Measurements from ENCODE around the gene FLT1.

FLT1 gene, protein sequence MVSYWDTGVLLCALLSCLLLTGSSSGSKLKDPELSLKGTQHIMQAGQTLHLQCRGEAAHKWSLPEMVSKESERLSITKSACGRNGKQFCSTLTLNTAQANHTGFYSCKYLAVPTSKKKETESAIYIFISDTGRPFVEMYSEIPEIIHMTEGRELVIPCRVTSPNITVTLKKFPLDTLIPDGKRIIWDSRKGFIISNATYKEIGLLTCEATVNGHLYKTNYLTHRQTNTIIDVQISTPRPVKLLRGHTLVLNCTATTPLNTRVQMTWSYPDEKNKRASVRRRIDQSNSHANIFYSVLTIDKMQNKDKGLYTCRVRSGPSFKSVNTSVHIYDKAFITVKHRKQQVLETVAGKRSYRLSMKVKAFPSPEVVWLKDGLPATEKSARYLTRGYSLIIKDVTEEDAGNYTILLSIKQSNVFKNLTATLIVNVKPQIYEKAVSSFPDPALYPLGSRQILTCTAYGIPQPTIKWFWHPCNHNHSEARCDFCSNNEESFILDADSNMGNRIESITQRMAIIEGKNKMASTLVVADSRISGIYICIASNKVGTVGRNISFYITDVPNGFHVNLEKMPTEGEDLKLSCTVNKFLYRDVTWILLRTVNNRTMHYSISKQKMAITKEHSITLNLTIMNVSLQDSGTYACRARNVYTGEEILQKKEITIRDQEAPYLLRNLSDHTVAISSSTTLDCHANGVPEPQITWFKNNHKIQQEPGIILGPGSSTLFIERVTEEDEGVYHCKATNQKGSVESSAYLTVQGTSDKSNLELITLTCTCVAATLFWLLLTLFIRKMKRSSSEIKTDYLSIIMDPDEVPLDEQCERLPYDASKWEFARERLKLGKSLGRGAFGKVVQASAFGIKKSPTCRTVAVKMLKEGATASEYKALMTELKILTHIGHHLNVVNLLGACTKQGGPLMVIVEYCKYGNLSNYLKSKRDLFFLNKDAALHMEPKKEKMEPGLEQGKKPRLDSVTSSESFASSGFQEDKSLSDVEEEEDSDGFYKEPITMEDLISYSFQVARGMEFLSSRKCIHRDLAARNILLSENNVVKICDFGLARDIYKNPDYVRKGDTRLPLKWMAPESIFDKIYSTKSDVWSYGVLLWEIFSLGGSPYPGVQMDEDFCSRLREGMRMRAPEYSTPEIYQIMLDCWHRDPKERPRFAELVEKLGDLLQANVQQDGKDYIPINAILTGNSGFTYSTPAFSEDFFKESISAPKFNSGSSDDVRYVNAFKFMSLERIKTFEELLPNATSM (N-terminal part only)

DNA sequence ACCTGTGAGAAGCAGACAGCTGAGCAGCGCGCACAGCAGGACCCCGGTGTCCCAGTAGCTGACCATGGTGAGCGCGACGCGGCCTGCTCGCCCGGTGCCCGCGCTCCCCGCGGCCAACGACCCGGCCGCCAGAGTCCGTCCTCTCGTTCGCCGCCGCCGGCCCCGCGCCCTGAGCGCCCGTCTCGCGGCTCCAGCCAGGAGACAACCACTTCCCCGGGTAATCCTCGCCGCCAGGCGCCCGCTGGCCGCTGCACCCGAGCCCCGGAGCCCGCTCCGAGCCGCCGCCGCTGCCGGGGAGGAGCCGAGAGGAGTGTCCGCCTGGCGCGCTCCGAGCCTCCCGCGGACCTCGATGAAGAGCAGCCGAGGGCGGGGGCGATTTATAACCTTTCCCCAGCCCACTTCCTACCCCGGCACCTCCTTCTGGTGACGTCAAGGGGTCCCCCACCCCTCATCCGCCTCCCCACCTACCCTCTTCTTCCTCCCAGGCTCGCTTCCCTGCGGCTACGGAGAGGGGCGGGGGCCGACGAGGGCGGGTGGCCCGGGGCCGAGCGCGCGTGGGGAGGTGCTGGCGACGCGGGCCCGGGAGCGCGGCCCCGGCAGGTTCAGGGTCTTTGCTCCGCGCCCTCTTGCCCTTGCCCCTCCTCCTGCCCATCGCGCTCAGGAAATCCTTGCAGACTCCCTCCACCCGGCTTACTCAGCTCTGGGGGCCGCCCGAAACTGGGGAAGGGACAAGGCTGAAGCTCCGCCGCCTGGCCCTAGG, at the start of gene FLT1:
Gene FLT1, minus strand, starts transcription at position 351 of the 760 bp plus-strand sequence. Its CDS starts 285 bp downstream, at position 66.
- TF ChIP-seq JUND (IDR thresholded peaks at IDR 0.05; ENCODE audit: low read depth) = no peak
- DNase-seq (ENCODE audit: low read depth in 1 of 2, low spot score in 1 of 2) = peak; percentile 24 to 33
- in situ Hi-C loops (cut with HindIII; ENCODE audit: low pct_unique_long_range_greater_than_20kb, low sequenced_read_pairs) = no loop called here

DNA sequence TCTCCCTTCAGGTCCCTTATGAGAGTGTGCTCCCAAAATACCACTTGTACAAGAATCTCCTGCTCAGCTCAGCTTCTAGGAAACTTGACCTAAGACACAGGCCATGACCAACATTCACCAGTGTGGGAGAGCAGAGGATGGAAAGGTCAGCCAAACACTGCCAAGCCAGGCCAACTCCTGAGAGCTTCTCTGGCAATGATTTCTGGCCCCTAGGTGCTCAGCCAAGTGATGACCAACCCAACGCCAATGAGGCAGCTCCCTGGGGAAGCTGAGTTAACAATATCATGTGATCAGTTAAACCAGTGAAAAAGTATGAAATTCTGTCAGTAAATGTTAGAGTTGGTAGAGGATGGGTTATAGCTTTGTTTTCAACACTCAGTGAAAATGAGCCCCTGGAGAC, 49.1 kb upstream of the FLT1 start:
- TF ChIP-seq JUND (IDR thresholded peaks at IDR 0.05; ENCODE audit: low read depth) = no peak
- no peak for DNase-seq (ENCODE audit: low read depth in 1 of 2, low spot score in 1 of 2)
- in situ Hi-C loops (cut with HindIII; ENCODE audit: low pct_unique_long_range_greater_than_20kb, low sequenced_read_pairs) = no loop called here

DNA sequence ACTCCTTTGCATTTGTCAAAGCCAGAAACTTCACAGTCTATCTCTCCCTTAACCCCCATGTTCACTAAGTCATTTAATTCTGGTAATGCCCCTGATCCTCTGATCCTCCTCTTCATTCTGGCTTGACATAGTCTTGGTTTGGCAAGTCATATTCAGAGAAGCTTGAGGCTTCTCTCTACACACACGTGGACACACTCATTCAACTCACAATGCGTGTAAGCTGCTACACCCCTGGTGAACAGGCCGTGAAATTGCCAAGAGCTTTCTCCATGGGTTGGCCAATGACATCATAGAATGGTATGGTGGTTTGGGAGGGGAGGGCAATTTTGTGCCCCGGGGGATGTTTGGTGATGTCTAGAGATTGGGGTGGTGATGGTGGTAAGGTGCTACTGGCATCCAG, 47.9 kb upstream of the FLT1 start:
- no peak for TF ChIP-seq JUND (IDR thresholded peaks at IDR 0.05; ENCODE audit: low read depth)
- no peak for DNase-seq (ENCODE audit: low read depth in 1 of 2, low spot score in 1 of 2)
- in situ Hi-C loops (cut with HindIII; ENCODE audit: low pct_unique_long_range_greater_than_20kb, low sequenced_read_pairs) = no loop called here

DNA sequence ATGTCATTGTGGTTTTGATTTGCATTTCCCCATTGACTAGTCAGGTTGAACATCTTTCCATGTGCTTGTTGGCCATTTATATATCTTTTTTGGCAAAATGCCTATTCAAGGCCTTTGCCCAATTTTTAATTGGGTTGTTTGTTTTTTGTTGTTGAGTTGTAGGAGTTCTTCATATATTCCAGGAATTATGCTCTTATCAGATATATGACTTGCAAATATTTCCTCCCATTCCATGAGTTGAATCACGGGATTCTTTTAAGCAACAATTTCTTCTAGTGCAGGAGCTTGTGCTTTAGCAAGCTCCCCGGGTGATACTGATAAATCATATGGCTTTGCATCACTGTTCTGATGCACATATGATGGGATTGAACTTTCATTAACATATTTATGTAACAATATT, 47.0 kb upstream of the FLT1 start:
- no peak for DNase-seq (ENCODE audit: low read depth in 1 of 2, low spot score in 1 of 2)
- in situ Hi-C loops (cut with HindIII; ENCODE audit: low pct_unique_long_range_greater_than_20kb, low sequenced_read_pairs) = no loop called here
- TF ChIP-seq JUND (IDR thresholded peaks at IDR 0.05; ENCODE audit: low read depth) = no peak

DNA sequence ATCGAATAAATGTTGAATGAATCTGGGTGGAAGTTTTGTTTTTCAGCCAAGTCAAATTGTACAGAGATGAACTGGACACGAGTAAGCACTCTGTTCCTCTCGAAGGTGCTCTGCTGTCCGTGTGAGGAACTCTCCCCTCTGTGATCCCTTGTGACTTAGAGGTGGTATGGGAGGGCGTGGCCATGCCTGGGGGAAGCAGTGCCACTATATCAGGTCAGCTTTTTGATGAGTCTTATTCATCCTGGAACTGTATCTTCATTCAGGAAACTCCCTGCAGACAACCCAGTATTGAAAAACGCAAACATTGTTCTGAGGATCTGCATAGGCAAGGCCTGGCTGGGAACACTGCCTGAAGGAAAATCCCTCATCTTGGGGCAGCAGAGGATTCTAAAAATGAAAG, 45.7 kb upstream of the FLT1 start:
- in situ Hi-C loops (cut with HindIII; ENCODE audit: low pct_unique_long_range_greater_than_20kb, low sequenced_read_pairs) = no loop called here
- no peak for DNase-seq (ENCODE audit: low read depth in 1 of 2, low spot score in 1 of 2)

DNA sequence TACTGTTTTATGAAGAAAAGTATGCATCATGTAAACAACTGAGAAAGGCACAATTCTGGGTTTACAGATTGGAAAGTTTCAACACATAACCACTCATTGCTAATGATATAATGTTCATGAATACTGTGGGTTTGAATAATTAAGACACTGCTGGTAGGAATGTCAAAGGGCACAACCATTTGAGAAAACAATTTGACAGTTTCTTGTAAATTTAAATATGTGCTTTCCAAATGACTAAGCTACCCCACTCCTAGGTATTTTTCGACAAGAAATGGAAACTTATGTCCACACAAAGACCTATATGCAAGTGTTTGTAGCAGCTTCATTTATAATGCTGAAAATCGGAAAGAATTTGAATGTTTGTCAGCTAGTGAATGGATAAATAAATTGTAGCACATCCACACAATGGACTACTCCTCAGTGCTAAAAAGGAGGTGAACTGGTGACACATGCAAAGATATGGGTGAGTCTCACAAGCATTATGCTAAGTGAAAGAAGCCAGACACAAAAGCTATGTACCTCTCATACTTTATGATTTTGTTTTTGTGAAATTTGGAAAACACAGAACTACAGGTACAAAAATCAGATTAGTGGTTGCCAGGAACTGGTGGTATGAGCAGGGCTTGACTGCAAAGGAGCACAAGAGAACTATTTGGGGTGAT, 44.8 kb upstream of the FLT1 start:
- in situ Hi-C loops (cut with HindIII; ENCODE audit: low pct_unique_long_range_greater_than_20kb, low sequenced_read_pairs) = no loop called here
- TF ChIP-seq JUND (IDR thresholded peaks at IDR 0.05; ENCODE audit: low read depth) = no peak
- no peak for DNase-seq (ENCODE audit: low read depth in 1 of 2, low spot score in 1 of 2)

More for the DNA sequence above, 45.7 kb upstream of the FLT1 start:
- no peak for TF ChIP-seq JUND (IDR thresholded peaks at IDR 0.05; ENCODE audit: low read depth)

DNA sequence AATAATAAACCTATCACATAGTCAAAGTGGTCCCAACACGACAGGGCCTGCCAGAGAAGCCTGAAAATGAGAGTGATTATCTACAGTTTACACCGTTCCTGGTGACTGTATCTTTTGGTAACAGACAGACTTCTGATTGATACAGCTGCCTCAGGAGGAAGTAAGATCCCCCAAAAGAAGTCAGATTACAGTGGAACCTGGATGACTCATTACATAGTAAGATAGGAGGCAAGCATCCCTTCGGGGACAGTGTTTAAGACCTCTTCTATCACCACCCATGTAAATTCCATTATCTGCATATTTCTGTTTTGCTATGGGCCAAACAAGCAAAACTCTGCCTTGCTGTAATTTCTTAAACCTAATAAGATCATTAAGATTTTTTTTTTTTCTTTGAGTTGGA, 44.0 kb upstream of the FLT1 start:
- in situ Hi-C loops (cut with HindIII; ENCODE audit: low pct_unique_long_range_greater_than_20kb, low sequenced_read_pairs) = no loop called here
- DNase-seq (ENCODE audit: low read depth in 1 of 2, low spot score in 1 of 2) = no peak
- no peak for TF ChIP-seq JUND (IDR thresholded peaks at IDR 0.05; ENCODE audit: low read depth)

DNA sequence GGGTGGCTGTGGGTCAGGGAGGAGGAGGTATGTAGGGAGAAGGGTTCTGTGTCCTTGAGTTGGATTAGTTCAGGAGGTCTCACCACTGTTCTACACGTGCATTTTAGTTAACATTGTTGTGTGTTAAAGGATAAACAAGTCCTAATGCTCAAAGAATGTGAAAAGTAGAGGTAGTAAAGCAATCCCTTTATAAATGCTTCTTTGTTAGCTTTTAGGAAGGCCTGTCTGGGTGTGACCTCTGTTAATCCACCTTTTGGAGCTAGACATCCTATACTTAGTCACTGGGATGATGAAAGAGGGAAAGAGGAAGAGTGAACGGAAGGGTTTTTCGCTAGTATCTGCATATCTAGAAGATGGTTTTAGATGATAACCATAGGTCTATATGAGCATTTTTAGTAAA, 42.2 kb upstream of the FLT1 start:
- in situ Hi-C loops (cut with HindIII; ENCODE audit: low pct_unique_long_range_greater_than_20kb, low sequenced_read_pairs) = no loop called here
- no peak for DNase-seq (ENCODE audit: low read depth in 1 of 2, low spot score in 1 of 2)
- TF ChIP-seq JUND (IDR thresholded peaks at IDR 0.05; ENCODE audit: low read depth) = no peak

DNA sequence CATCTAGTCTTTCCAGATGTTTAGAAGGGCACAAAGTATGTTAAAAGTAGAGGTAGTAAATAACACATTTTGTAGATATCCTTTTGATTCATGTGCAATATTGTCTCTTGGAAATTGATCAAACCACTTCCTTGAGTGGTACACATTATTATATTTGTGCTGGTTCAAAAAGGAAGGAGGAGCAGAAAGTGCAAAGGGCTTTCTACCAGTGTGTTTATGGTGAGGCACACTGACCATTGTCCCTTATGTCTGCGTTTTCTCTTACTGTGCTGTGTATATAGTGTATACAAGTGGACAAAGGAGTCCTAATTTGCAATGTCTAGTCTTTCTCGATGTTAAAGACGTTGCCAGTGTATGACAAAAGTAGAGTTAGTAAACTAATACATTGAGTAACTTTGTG, 41.4 kb upstream of the FLT1 start:
- in situ Hi-C loops (cut with HindIII; ENCODE audit: low pct_unique_long_range_greater_than_20kb, low sequenced_read_pairs) = no loop called here
- no peak for TF ChIP-seq JUND (IDR thresholded peaks at IDR 0.05; ENCODE audit: low read depth)
- no peak for DNase-seq (ENCODE audit: low read depth in 1 of 2, low spot score in 1 of 2)

DNA sequence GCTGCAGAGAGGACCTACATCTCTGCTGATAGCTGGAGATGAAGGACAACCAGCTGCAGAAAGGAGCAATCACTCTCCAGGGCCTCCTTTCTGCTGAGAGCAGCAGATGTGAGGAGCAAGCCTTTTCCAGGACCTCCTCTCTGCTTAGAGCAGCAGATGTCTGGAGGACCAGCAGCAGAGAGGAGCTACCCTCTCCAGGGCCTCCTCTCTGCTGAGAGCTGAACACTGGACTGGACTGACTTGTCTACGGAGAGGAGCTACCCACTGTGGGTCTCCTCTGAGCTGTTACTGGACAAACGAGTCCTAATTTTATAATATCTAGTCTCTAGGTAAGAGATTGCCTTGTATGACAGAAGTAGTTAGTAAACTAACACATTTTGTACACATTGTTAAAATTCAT, 40.8 kb upstream of the FLT1 start:
- in situ Hi-C loops (cut with HindIII; ENCODE audit: low pct_unique_long_range_greater_than_20kb, low sequenced_read_pairs) = no loop called here
- DNase-seq (ENCODE audit: low read depth in 1 of 2, low spot score in 1 of 2) = no peak
- TF ChIP-seq JUND (IDR thresholded peaks at IDR 0.05; ENCODE audit: low read depth) = no peak

DNA sequence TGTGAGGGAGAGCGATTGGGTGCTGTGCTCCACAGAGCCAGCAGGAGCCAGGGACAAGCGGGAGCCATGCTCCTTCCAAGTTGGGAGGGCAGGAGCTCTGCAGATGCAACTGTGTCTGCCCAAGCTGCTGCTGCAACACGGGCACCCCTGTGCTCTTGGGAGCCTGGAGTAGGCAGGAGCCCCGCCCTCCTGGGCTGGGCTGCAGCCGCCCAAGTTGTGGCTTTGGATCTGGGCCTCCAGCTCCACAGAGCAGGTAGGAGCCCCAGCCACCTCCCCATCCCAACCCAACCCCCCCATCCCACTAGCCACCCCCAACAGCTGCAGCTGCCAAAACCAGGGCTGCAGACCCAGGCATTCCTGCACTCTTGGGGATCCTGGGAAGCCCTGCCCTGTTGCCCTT, 39.9 kb upstream of the FLT1 start:
- no peak for DNase-seq (ENCODE audit: low read depth in 1 of 2, low spot score in 1 of 2)
- in situ Hi-C loops (cut with HindIII; ENCODE audit: low pct_unique_long_range_greater_than_20kb, low sequenced_read_pairs) = no loop called here
- TF ChIP-seq JUND (IDR thresholded peaks at IDR 0.05; ENCODE audit: low read depth) = no peak
